Activated CD4-positive, alpha-beta memory T cell treated with anti-CD3 and anti-CD28 coated beads, Interleukin-2, amount 10 ng/mL, durations not matched to agents 7 days and 5 days (primary cell): Measurements from ENCODE around the gene PSORS1C2. TPM values are rescaled to one million over a fixed set of nuclear protein-coding genes. Genes with fewer than 3 reads are reported as not detected.
"Not testable (repeated sequence)": the region's sequence is repeated elsewhere in the genome, so short reads cannot be mapped to it uniquely, and the experiment has no call there.

Experiments used
- CTCF ChIA-PET: fragments of 350-600 bp; sonication (Branson Sonifier 250); formaldehyde crosslinking; loops from one replicate; lab custom pipeline; 2021; ENCODE audit warnings: antibody characterized with exemption, inconsistent platforms; lab: Charles Lee
- POLR2A ChIA-PET: fragments of 350-600 bp; sonication (Branson Sonifier 250); formaldehyde crosslinking; loops from one replicate; lab custom pipeline; 2021; ENCODE audit warnings: antibody characterized with exemption; lab: Charles Lee
- DNase-seq: peaks from one replicate; pipeline ENCODE4 v3.0.0-alpha.2; 2020
- H3K27ac Mint-ChIP-seq: one replicate; pipeline ENCODE4 v1.8.0; 2021; ENCODE audit warnings: mild to moderate bottlenecking, mixed read lengths
- H3K27me3 Mint-ChIP-seq: one replicate; pipeline ENCODE4 v1.8.0; 2021; ENCODE audit warnings: mixed read lengths
- H3K36me3 Mint-ChIP-seq: one replicate; pipeline ENCODE4 v1.8.0; 2021; ENCODE audit warnings: low read depth, mixed read lengths
- H3K4me1 Mint-ChIP-seq: one replicate; pipeline ENCODE4 v1.8.0; 2021; ENCODE audit warnings: mixed read lengths
- H3K4me3 Mint-ChIP-seq: one replicate; pipeline ENCODE4 v1.8.0; 2021; ENCODE audit warnings: mild to moderate bottlenecking, mixed read lengths
- H3K9me3 Mint-ChIP-seq: one replicate; pipeline ENCODE4 v1.8.0; 2021; ENCODE audit warnings: mixed read lengths
- total RNA-seq, 2 experiments: library from RNA; stranded (reverse); gene quantifications; one replicate each; pipeline ENCODE4 v1.2.3, GENCODE V29; 2021

Gene PSORS1C2
- total RNA-seq, 2 experiments from 2014 or later: not detected

GRCh38 chr6:31173406-31173805, 34.5 kb upstream of the PSORS1C2 start:
- no peak for DNase-seq
- POLR2A ChIA-PET: no interaction called here
- Mint-ChIP-seq H3K4me1 (peaks cover 12% of the 10 kb centered on the region), H3K27me3 (no peaks in the 10 kb centered on the region), H3K9me3 (no peaks in the 10 kb centered on the region), H3K36me3 (no peaks in the 10 kb centered on the region), H3K4me3 (no peak overlapping the region), H3K27ac (no peak overlapping the region)
- CTCF ChIA-PET: no interaction called here

GRCh38 chr6:31172973-31173384, 34.1 kb upstream of the PSORS1C2 start:
- CTCF ChIA-PET: interaction anchor here (0.5 kb wide), 1 partner anchor 19 kb away, joined by 3 read pairs; no protein-coding TSS in a partner anchor
- no peak overlapping the region for H3K4me3 Mint-ChIP-seq
- peaks cover 8% of the 10 kb centered on the region for H3K4me1 Mint-ChIP-seq
- no peak for DNase-seq
- no peaks in the 10 kb centered on the region for H3K9me3 Mint-ChIP-seq
- no peak overlapping the region for H3K27ac Mint-ChIP-seq
- H3K27me3 Mint-ChIP-seq: no peaks in the 10 kb centered on the region
- POLR2A ChIA-PET: interaction anchor here (1.7 kb wide), 1 partner anchor 14 kb away, joined by 9 read pairs; the partner anchor contains the start of gene TCF19
- no peaks in the 10 kb centered on the region for H3K36me3 Mint-ChIP-seq

- H3K27me3 Mint-ChIP-seq: no peaks in the 10 kb centered on the region
- ChIA-PET CTCF (interaction anchor here (0.5 kb wide), 1 partner anchor 19 kb away, joined by 3 read pairs; no protein-coding TSS in a partner anchor), POLR2A (interaction anchor here (1.7 kb wide), 1 partner anchor 13 kb away, joined by 9 read pairs; the partner anchor contains the start of gene TCF19)
- H3K9me3 Mint-ChIP-seq: no peaks in the 10 kb centered on the region
- H3K4me1 Mint-ChIP-seq: peaks cover 3% of the 10 kb centered on the region
- DNase-seq: no peak
- H3K36me3 Mint-ChIP-seq: no peaks in the 10 kb centered on the region
- H3K27ac Mint-ChIP-seq: no peak overlapping the region
- H3K4me3 Mint-ChIP-seq: no peak overlapping the region
These were observed 33.4 kb upstream of the PSORS1C2 start for GRCh38 chr6:31171931-31172905.

GRCh38 chr6:31170987-31171671, 32.3 kb upstream of the PSORS1C2 start:
- CTCF ChIA-PET: no interaction called here
- H3K27ac Mint-ChIP-seq: no peak overlapping the region

GRCh38 chr6:31170600-31170881, 31.7 kb upstream of the PSORS1C2 start, which contains the start of gene POU5F1:
Gene POU5F1, minus strand, starts transcription at chr6:31170682. Its CDS starts 62 bp downstream, at chr6:31170620.
- no peak within 1 kb of the TSS for H3K27ac Mint-ChIP-seq
- H3K9me3 Mint-ChIP-seq: no peaks in the 10 kb centered on the region
- H3K4me3 Mint-ChIP-seq: no peak within 1 kb of the TSS
- POLR2A ChIA-PET: no interaction called here
- CTCF ChIA-PET: no interaction called here
- no peaks in the 10 kb centered on the region for H3K36me3 Mint-ChIP-seq
- H3K4me1 Mint-ChIP-seq: no peaks in the 10 kb centered on the region
- no peaks in the 10 kb centered on the region for H3K27me3 Mint-ChIP-seq
- no peak for DNase-seq

More at GRCh38 chr6:31170987-31171671, 32.3 kb upstream of the PSORS1C2 start:
- H3K4me3 Mint-ChIP-seq: no peak overlapping the region
- H3K27me3 Mint-ChIP-seq: no peaks in the 10 kb centered on the region
- H3K36me3 Mint-ChIP-seq: no peaks in the 10 kb centered on the region
- peaks cover 3% of the 10 kb centered on the region for H3K4me1 Mint-ChIP-seq
- no peaks in the 10 kb centered on the region for H3K9me3 Mint-ChIP-seq
- DNase-seq: no peak
- POLR2A ChIA-PET: interaction anchor here (1.7 kb wide), 1 partner anchor 12 kb away, joined by 9 read pairs; the partner anchor contains the start of gene TCF19

GRCh38 chr6:31169858-31170599, 31.2 kb upstream of the PSORS1C2 start:
- H3K36me3 Mint-ChIP-seq, H3K27me3 Mint-ChIP-seq, H3K9me3 Mint-ChIP-seq, H3K27ac Mint-ChIP-seq, H3K4me1 Mint-ChIP-seq, H3K4me3 Mint-ChIP-seq, CTCF ChIA-PET, DNase-seq: not testable (repeated sequence)
- POLR2A ChIA-PET: interaction anchor here (0.7 to 1.7 kb wide), 2 partner anchors 11 to 197 kb away, joined by 3 to 5 read pairs; no protein-coding TSS in a partner anchor

- no peaks in the 10 kb centered on the region for H3K9me3 Mint-ChIP-seq
- H3K36me3 Mint-ChIP-seq: peaks cover 2% of the 10 kb centered on the region
- H3K27me3 Mint-ChIP-seq: no peaks in the 10 kb centered on the region
- ChIA-PET CTCF (no interaction called here), POLR2A (interaction anchor here (0.7 to 1.7 kb wide), 2 partner anchors 10 to 198 kb away, joined by 3 to 5 read pairs; no protein-coding TSS in a partner anchor)
- H3K27ac Mint-ChIP-seq: no peak overlapping the region
- DNase-seq: no peak
- no peak overlapping the region for H3K4me3 Mint-ChIP-seq
- peaks cover 3% of the 10 kb centered on the region for H3K4me1 Mint-ChIP-seq
These were observed 30.4 kb upstream of the PSORS1C2 start for GRCh38 chr6:31169123-31169857.

GRCh38 chr6:31168606-31169005, 29.7 kb upstream of the PSORS1C2 start:
- H3K9me3 Mint-ChIP-seq: no peaks in the 10 kb centered on the region
- H3K36me3 Mint-ChIP-seq: peaks cover 6% of the 10 kb centered on the region
- H3K4me1 Mint-ChIP-seq: peaks cover 4% of the 10 kb centered on the region
- H3K27me3 Mint-ChIP-seq: no peaks in the 10 kb centered on the region
- no peak overlapping the region for H3K27ac Mint-ChIP-seq
- no peak for DNase-seq
- H3K4me3 Mint-ChIP-seq: no peak overlapping the region
- CTCF ChIA-PET: no interaction called here
- POLR2A ChIA-PET: interaction anchor here (1.7 kb wide), 1 partner anchor 198 kb away, joined by 5 read pairs; no protein-coding TSS in a partner anchor

GRCh38 chr6:31165986-31166385, 27.1 kb upstream of the PSORS1C2 start:
- Mint-ChIP-seq H3K27me3 (no peaks in the 10 kb centered on the region), H3K4me1 (peaks cover 27% of the 10 kb centered on the region), H3K36me3 (peaks cover 29% of the 10 kb centered on the region), H3K27ac (no peak overlapping the region), H3K9me3 (no peaks in the 10 kb centered on the region), H3K4me3 (no peak overlapping the region)
- no peak for DNase-seq
- CTCF ChIA-PET: interaction anchor here (1.6 kb wide), 1 partner anchor 26 kb away, joined by 5 read pairs; no protein-coding TSS in a partner anchor
- POLR2A ChIA-PET: interaction anchor here (1.1 kb wide), 1 partner anchor 9 kb away, joined by 3 read pairs; the partner anchor contains the start of gene CCHCR1

GRCh38 chr6:31165064-31165832, 26.4 kb upstream of the PSORS1C2 start:
- ChIA-PET CTCF (interaction anchor here (0.6 to 1.6 kb wide), 3 partner anchors 27 to 540 kb away, joined by 3 to 5 read pairs (median 3); no protein-coding TSS in a partner anchor), POLR2A (interaction anchor here (1.1 kb wide), 2 partner anchors 8 to 38 kb away, joined by 3 read pairs; partner anchors contain the start of gene CCHCR1)
- not testable (repeated sequence) for H3K27ac Mint-ChIP-seq, H3K27me3 Mint-ChIP-seq, H3K9me3 Mint-ChIP-seq, H3K4me3 Mint-ChIP-seq, DNase-seq
- H3K4me1 Mint-ChIP-seq: peaks cover 32% of the 10 kb centered on the region
- peaks cover 29% of the 10 kb centered on the region for H3K36me3 Mint-ChIP-seq

GRCh38 chr6:31164475-31165063, 25.7 kb upstream of the PSORS1C2 start:
- ChIA-PET POLR2A (interaction anchor here (0.6 to 1.1 kb wide), 2 partner anchors 16 to 39 kb away, joined by 3 read pairs; no protein-coding TSS in a partner anchor), CTCF (interaction anchor here (0.6 to 1.4 kb wide), 2 partner anchors 32 to 540 kb away, joined by 3 read pairs; no protein-coding TSS in a partner anchor)
- DNase-seq, H3K9me3 Mint-ChIP-seq, H3K27me3 Mint-ChIP-seq, H3K27ac Mint-ChIP-seq, H3K4me3 Mint-ChIP-seq: not testable (repeated sequence)
- Mint-ChIP-seq H3K36me3 (peaks cover 35% of the 10 kb centered on the region), H3K4me1 (peaks cover 38% of the 10 kb centered on the region)
